ENCODE data around the gene S100A2.

GRCh38 chr1:153611356-153611755 lies 45.7 kb upstream of the S100A2 start:
- TF ChIP-seq POLR2A (IDR thresholded peaks at IDR 0.05) = no peak
- no peak for TF ChIP-seq CTCF (IDR thresholded peaks at IDR 0.05)

Measured in heart left ventricle (tissue), 13 donors.